ENCODE data around the gene SLC6A19.

- TF ChIP-seq POLR2A (conservative IDR thresholded peaks at IDR 0.05) (no peak), SMC3 (conservative IDR thresholded peaks at IDR 0.05; ENCODE audit: insufficient read depth, low read depth, low read length) (no peak), YY1 (IDR thresholded peaks at IDR 0.05; ENCODE audit: borderline replicate concordance in 1 of 3, control insufficient read depth in 1 of 3, extremely low read depth in 1 of 3, insufficient read depth in 3 of 3, insufficient read length in 1 of 3, insufficient replicate concordance in 2 of 3, low read depth in 1 of 3, low read length in 2 of 3) (no peak), ZBTB26 (CRISPR knock-in tag; IDR thresholded peaks at IDR 0.05) (no peak), ZNF140 (CRISPR knock-in tag; IDR thresholded peaks at IDR 0.05) (no peak), ZNF561 (CRISPR knock-in tag; conservative IDR thresholded peaks at IDR 0.05) (no peak), ZNF133 (CRISPR knock-in tag; IDR thresholded peaks at IDR 0.05) (no peak), SMARCA4 (IDR thresholded peaks at IDR 0.05) (no peak), NR2C2 (CRISPR knock-in tag; IDR thresholded peaks at IDR 0.05) (no peak), NR2C2 (tag; IDR thresholded peaks at IDR 0.05) (no peak)
These were observed 16.9 kb upstream of the SLC6A19 start for GRCh38 chr5:1184481-1184880.

All from K562 (cell line).